Activated CD4-positive, alpha-beta T cell treated with anti-CD3 and anti-CD28 coated beads, Interleukin-2, amount 50 U/mL, for 1 hour (primary cell): ENCODE measurements around the gene EFNB2.

ENCODE experiments used
- DNase-seq: peaks from one replicate; pipeline ENCODE4 v3.0.0-alpha.2; 2020

Gene EFNB2

DNA sequence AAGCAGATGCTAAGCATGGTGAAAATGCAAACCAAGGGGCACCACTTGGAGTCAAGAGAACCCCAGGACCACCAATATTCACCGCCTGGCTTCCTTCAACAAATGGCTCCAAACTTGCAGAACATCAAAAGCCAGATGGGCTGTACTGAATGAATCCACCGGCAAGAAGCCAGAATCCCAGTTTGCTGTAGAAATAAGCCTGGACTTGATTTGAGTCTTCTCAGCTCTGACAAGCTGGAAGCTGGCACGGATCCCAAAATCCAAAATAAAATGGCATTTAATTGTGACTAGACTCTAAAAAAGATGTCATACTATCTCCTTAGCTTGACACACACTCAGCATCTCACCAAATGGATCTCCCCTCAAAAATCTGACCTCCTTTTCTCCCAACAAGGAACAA, 11.9 kb downstream of the EFNB2 start:
- no peak for DNase-seq

DNA sequence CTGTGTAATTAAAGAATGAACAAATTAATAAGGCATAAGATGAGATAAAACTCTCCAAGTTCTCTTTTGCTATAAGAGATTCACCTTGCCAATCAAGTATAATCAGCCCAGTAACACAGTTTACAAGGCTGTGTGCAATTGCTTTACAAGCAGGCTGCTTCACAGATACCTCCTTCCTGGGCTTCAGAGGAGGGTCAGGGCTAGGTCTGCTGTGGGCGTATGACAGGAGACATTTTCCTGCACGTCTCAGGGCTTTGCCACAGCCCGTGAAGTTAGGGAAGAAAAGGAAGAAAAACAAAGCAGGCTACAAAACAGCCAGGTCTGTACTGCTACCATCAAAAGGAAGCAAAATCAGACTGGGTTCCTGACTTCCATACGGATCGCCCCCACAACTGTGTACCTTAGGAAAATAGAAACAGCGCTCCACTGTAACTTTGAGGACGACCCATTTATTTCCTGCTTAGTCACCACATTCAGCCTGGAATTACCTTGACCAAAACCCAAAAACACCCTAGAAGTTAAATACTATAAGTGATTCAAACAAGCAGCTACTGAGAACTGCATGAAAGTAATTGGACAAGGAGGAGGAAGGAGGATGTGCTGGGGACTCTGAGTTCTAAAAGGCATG, 12.4 kb downstream of the EFNB2 start:
- no peak for DNase-seq

DNA sequence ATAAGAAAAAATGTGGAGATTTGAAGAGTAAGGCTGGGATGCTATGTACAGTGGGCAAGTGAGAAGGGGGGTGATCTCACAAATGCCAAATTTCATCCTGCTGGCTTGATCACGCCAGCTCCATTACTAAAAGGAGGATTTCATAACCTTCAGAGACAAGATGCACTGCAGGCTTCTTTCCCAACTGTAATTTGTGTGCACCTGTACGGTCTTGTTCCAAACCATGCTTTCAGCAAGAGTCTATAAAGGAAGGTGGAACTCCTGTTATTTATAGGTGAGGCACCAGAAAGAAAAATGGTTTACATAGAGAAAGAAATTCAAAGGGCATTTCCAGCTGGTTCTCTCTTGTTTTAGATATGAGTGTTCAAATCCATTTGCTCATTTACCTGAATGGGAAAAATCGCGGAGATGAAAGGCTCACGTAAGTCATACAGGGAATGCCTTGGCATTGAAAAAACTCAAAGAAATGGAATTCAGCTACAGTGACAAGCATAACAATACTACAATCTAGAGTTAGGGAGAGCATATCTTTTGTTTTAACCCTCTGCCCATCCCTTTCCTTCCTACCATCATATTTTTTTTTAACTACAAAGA, 13.3 kb downstream of the EFNB2 start:
- DNase-seq, result no peak

DNA sequence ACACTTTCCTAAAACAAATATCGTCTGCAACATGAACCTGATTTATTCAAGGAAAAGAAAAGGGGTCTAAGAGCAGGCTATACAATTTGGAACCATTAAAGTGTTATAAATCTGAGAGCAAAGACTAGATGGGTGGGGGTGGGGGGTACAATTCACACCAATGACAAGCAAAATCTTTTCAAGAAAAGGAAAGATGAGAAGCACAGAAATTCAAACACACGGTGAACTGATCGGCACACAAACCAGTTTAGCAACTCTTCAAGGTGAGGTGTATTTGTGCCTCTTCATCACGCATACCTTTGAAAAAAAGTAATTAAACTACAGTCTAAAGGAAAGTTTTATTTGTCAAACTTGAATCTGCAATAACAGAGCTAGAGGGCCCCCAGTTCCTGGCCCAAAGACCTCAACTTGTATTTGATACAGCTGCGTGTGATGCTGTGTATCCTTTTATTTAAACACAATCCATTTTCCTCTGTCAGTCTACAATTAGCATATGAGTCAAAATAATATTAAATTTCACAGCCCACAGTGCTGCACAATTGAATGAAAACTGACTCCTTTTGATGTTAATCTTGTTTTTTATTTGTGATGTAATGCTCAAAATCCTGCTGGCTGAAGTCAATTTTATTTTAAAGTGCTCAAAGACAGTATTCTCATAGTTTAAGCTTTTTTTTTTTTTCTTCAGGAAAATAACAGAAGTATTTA, 14.2 kb downstream of the EFNB2 start:
- DNase-seq, result no peak

DNA sequence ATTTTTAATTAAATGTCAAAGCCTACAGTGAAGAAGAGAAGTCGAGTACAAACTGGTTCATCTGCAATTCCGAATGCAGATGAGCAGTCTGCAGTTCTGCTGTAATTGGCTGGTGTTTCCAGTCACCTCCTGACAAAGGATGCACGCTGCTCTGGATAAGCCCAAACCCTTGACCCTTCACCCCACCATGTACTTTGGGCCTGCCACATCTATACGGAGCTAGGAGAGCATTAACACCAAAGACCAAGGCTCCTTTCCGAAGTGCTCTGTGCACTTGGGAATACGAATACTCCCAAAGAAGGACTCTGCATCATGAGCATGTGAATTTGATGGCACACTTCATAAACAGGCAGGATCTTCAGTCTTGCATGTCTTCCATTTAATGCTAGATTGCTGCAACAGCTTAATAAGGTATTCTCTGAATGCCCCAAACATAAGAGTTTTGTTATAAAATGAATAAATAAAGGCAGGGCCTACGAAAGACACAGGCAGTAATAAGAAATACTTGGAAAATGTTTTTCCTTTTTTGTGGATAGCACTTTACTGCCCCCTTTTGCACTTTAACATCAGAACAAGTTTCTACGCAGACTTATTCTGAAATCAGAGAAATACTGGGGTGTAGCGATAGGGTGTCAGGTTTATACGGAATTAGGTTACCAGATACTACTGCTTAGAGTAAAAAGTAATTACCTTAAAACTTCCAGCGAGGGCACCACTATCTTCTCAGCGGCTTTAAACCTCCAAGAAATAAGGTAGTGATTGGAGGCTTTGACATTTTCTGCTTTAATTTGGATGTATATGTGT, 15.0 kb downstream of the EFNB2 start:
- no peak for DNase-seq

DNA sequence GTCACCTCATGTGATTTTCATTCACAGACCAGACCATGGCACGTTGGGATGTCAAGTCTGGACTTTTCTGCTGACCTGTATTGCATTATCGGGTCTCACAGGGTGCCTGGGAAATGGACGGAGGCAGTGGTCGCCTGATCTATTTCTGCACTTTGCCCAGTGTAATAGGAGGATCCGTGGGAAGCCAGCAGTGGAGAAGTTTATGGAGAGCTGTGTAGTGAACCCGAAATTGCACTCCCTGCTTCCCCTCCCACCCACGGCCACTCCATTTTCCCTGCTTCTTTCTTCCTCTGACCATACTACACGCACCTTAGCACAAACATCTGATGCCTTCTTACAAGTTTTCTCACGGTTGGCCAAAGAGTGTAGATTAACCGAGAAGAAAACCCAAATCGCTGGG, 16.9 kb downstream of the EFNB2 start:
- no peak for DNase-seq

DNA sequence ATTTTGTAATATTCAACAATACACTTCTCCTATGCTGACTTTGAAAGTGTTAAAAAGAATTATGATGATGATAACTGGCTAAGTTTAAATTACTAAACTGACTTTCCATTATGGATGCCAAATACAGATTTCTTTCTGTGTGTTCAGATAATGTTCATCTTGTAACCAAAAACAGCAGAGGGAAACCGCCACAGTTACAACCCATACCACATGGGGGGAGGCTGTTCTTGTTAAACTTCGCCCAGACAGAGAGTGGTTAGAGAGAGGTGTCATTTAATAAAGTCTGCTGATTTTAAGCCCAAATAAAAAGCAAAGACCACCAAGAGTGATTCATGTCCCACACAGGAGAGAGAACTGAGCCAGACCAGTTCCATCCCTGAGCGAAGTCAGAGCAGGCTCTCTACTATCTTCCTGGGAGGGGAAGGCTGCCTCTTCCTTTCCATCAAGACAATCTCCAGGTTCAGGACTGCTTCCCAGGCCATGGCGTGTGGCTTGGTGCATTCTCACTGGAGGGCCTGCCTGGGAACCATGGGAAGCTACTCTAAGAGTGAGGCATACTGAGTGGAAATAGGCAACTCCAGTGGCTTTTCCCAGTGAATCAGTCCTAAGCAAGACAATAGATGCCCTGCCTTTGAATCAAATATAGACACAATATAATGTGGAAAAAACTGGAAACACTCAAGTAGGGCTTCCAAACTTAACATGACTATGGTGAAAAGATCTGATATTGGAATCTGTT, 18.2 kb downstream of the EFNB2 start:
- no peak for DNase-seq

DNA sequence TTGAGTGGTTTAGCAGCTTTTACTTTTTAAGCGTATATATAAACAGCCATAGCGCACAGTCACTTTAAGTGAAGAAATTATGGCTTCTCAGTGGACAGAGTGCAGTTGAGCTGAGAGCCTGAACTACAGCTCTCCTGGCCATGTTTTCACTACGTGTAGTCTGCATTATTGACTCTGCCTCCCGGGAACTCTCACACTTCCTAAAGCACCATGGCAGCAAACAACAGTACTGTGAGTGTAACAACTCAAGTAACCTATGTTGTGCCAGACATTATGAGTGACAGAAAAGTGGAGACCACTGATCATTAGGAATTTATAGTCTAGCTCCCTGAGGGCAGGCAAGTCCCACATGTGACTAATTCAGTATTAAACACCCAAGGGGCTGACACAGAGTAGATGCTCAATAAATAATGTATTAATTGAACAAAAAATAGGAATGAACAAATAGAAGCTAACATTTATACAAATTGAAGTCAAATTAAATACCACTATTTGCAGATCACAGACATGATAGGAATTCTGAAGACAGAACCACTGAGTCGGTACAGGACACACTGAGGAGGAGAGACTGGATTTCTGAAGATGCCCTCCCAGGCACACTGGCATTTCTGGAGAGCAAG, 19.7 kb downstream of the EFNB2 start:
- no peak for DNase-seq

DNA sequence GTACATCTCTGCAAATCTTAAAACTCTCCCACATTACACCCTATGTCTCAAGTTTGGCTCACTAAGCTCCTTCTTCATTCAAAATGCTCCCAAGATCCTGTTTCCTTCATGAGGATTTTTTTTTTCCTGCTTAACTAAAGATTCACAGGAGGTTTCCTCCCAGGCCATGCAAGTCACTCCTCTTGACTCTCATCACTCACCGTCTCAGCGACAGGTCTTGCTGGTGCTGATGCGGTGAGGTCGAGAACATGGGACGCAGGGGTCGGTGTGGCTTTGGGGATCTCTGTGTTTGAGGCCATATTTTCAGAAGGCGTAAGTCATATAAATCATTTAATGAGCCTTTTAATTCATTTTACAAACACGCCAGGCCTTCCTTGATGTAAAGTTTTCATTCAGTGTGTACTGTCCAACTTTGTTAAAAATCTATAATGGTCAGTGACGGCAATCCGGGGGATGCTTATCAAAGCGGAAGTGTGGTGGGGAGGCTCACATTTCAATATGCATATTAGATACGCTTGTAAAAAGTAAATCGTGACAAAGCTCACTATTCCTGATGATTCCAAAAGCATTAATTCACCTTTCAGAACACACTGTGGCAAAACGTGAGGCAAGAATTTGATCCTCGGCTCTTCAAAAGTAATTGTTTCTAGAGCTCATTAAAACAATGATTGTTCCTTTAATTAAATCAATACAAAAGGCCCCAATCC, 20.4 kb downstream of the EFNB2 start:
- no peak for DNase-seq

DNA sequence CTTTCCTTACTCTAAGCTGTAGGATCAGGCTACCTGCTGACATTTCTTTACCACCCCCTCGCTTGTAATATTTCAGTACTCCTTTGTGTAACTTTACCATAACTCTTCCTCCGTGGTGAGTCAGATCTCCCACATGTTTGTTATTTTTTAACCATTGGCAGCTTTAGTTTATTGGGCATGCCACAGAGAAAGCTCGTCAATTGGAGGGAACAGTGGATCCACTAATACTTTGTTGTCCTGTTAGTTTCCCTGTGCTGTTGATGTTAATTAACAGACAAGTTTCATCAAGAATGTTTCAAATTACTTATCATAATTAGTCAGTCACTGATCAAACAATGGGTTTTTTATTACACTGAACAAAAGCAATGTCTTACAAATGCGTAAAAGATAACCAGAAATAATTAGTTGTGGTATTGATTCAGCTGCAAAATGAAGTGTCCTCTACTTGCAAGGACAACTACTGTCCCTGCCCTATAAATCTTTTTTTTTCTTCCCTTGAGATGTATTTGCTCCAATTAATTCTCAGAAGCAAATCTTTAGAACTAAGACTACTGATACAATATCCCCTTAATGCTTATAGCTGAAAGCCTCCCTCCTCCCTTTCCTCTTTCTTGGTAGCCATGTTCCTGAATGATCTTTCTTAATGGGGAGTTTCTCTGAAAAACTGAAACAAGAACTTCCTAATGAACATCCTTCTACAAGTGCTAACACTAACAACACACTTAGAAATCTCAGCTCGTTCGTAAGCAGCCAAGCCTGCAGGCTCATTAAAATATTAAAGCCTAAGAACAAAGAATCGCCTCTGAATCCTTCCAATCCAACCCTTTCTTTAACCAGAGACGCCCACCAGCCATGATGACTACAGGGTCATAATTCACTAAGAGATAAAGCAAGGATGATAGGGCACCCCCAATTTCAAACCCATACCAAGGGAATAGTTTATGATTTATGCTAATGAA, 22.2 kb downstream of the EFNB2 start:
- DNase-seq, result no peak

DNA sequence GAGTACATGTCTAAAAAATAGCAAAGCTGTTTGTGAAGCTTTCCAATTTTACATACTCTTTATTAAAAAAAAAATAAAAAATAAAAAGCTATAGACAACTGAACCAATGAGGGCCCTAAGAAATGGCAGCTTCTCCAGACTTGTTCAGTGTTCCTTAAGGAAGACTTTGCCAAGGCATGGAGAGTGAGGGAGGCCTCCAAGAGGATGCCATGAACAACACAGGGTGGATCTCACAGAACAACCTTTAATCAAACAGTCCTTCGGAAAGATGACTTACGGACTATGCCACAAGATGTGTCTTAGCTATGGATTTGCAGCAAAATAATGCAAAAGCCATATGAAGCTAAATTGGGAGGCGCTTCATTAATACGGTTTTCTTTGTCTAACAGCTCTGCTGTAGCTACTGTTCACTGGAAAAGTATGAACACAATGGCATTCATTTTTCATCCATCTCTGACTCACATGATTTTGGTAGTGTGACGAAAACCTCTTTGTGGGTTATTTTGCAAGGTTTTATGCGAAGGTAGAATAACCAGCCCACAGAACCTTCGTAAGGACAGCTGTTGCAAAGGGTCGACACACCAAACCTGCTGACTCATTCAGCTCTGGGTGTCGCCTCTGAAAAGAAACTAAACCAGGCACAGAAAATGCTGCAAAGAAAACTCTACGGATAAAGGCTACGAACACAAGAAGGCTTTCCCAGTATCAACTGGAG, 27.7 kb downstream of the EFNB2 start:
- no peak for DNase-seq

DNA sequence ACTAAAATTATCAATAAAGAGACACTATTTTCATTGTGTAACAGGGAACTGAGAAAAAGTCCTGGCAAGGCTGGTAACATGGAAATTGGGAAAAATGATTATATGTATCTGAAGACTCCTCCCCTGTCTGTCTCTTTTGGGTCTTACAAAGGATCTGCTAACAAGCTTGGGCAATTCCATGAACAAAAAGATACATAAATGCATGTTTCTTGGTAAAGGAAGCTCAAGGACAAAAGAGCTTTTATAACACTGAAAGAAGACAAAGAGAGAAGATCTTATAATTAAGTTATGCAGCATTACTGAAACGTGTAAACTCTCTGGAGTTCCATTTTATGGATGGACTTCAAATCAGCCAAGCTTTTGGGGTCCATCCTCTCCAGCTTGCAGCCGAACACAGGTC, 29.2 kb downstream of the EFNB2 start:
- no peak for DNase-seq

DNA sequence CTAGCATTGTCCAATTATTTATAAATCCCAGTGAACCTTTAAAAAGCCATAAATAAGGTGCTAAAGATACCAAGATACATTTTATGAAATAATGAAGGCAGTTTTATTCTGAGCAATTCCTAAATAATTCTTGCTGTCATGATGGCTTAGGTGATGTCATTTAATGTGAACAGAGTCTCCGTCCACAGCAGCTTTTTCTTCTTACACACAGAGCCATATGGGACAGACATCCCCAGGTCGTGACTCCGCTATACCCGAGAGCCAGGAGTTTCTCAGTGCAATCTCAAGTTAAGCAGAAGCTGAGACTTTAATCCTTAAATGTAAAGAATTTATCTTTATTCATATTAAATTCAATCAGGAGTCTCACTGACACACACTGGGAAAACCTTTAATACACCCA, 29.7 kb downstream of the EFNB2 start:
- no peak for DNase-seq

DNA sequence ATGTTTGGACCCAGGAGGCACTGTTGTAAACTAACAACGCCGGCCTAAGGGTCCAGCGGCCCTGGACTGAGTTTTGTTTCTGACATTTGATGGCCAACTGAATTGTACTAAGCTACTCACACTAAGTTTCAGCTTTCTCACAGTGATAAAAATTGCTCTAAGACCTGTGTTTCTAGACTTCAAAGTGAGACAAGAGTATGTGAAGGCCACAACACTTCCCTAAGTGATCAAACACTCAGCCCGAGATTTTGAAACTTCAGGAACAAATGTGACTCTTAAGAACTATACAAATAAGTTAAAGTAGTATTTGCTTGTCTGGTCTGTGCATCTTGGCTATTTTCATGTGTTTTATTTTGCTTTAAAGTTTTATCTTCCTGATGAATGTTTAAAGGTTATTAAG, 30.2 kb downstream of the EFNB2 start:
- DNase-seq, result no peak

DNA sequence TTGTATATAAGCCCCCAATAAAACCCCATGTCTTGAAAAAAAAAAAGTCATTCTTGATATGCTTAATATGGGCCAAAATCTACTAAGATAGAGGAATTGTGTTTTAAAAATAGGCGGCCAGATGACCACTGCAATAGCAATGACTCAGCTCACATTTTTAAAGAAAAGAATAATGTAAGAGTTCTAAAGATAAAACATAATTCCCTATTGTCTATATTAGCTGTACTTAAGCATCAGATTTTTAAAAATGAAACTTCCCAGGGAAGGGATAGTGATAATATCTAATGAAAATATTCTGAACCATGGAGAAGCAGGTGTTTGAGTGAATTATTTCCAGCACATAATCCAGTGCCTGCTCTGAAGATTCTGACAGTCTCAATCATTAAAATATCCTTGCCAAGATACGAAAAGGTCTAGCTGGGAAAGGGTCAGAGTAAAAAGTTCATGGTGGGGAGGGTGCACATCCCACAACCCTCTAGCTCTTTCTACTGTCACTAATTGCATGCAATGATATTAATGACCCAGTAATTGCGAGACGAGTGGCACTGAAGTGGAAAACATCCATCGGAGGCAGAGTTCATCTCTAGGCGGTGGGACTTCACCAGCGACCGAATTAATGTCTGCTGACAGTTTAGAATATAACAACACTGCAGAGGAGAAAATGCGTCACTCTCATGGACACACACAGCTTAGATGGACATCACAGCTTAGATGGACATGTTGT, 31.6 kb downstream of the EFNB2 start:
- DNase-seq, result no peak

DNA sequence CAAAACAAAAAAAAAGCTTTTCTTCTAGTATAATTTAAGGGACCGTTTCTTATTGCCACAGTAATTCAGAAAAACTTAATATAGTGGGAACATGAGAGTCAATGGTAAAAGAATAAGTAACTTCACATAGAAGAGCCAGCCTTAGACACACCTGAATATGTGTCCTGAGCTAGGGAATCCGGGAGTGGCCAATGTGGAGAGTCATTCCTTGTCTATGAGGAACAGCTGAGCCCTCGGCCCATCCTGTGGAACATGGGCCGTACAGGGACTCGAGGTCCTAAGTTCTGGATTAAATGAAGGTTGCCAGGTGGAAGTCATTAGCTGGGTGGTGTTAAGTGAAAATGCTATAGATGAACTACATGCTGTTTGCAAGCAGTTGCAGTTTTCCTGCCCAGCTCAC, 32.2 kb downstream of the EFNB2 start:
- no peak for DNase-seq

DNA sequence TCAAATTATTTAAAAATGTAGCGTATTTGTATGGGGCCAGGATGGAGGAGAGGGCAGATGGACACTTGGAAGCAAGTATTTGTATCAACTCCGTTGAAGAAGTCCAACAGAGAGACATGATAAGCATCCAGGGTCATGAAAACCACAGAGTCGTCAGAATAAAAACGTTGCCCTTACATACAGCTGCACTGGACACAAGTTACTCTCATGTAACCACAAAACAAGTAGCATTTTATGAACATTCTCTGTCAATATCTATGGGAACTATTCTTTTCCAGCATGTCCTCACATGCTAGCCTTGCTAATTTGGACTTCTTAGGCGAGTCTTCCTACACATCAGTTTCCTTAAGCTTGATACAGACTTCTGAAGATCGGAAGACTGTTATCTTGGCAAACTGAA, 35.0 kb downstream of the EFNB2 start:
- no peak for DNase-seq

DNA sequence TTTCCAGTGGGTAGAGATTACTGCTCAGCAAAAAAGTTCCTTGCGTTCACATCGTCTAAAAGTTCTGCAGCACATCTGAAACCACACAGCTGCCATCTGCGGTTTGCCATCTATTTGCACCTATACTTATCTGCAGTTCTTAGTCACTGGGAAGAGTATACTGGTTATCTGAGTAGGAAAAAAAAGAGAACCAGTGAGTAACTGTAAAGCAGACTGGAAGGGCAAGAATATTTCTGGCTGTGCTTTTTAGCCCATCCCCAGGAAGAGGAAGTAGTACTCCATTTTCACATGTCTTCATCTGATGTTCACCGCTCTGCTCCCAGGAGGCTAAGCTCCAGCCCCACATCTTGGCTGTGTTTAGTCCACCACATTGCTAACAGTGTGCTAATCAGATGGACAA, 35.6 kb downstream of the EFNB2 start:
- no peak for DNase-seq

DNA sequence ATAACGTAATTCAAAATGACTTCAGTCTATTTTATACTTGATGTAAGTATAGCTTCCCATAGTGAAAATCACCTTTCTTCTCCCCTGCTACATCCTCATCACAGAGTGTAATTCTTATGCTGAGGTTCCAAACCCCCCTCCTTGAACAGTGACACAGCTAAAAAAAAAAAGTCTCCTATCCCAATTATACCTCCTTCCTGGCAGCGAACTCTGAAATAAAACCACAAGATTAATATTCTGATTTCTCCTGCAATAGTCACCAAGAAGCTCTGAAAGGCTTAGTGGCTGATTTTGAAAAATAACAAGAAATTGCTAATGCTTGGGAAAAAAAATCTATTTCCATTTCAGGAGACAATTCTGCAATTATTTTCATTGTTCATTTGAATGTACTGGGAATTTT, 36.3 kb downstream of the EFNB2 start:
- DNase-seq, result no peak
